MM.1S (cell line): ENCODE measurements around the gene USP20.

Experiments
- DNase-seq: peaks from one replicate; pipeline ENCODE4 v3.0.0-alpha.2; 2015
- H2AFZ ChIP-seq: fragments of 300-600 bp; sonication (generic); 2 replicates; pipeline ENCODE4 v1.6.0; 2016; ENCODE audit warnings: antibody characterized with exemption, low read length
- H3F3A ChIP-seq: fragments of 300-600 bp; sonication (generic); 2 replicates; pipeline ENCODE4 v1.6.1; 2016; ENCODE audit warnings: mild to moderate bottlenecking, antibody characterized with exemption, low read length, moderate library complexity, mixed read lengths; ENCODE audit not compliant: insufficient read depth
- H3K27ac ChIP-seq: fragments of 300-600 bp; sonication (generic); 2 replicates; pipeline ENCODE4 v1.5.1; 2016; ENCODE audit warnings: mild to moderate bottlenecking, low read length
- H3K27me3 ChIP-seq: fragments of 300-600 bp; sonication (generic); replicated peaks from 2 replicates; pipeline ENCODE4 v1.6.0; 2016; ENCODE audit warnings: low read length; ENCODE audit not compliant: insufficient read depth
- H3K36me3 ChIP-seq: fragments of 300-600 bp; sonication (generic); replicated peaks from 2 replicates; pipeline ENCODE4 v1.6.1; 2016; ENCODE audit warnings: mild to moderate bottlenecking, low read length, mixed read lengths; ENCODE audit not compliant: insufficient read depth
- H3K4me1 ChIP-seq: fragments of 300-600 bp; sonication (generic); 2 replicates; pipeline ENCODE4 v1.6.1; 2016; ENCODE audit warnings: low read length, mixed read lengths
- H3K4me2 ChIP-seq: fragments of 300-600 bp; sonication (generic); 2 replicates; pipeline ENCODE4 v1.6.0; 2016; ENCODE audit warnings: low read depth, low read length
- H3K4me3 ChIP-seq: fragments of 300-600 bp; sonication (generic); 2 replicates; pipeline ENCODE4 v1.5.1; 2016; ENCODE audit warnings: low read length, mixed read lengths
- H3K79me2 ChIP-seq: fragments of 300-600 bp; sonication (generic); 2 replicates; pipeline ENCODE4 v1.6.1; 2016; ENCODE audit warnings: mixed run types, low read length, mixed read lengths
- H3K9ac ChIP-seq: fragments of 300-600 bp; sonication (generic); 2 replicates; pipeline ENCODE4 v1.6.1; 2016; ENCODE audit warnings: low read length, mixed read lengths
- H3K9me2 ChIP-seq: fragments of 300-600 bp; sonication (generic); replicated peaks from 2 replicates; pipeline ENCODE4 v1.6.1; 2016; ENCODE audit warnings: mild to moderate bottlenecking, low read length, mixed read lengths; ENCODE audit not compliant: insufficient read depth
- H3K9me3 ChIP-seq: fragments of 300-600 bp; sonication (generic); replicated peaks from 2 replicates; pipeline ENCODE4 v1.6.1; 2016; ENCODE audit warnings: mild to moderate bottlenecking, low read length, mixed read lengths; ENCODE audit not compliant: insufficient read depth
- H4K20me1 ChIP-seq: fragments of 300-600 bp; sonication (generic); 2 replicates; pipeline ENCODE4 v1.6.1; 2016; ENCODE audit warnings: mild to moderate bottlenecking, low read length, moderate library complexity, mixed read lengths; ENCODE audit not compliant: insufficient read depth
- CTCF ChIP-seq: fragments of 300-600 bp; sonication (generic); IDR thresholded peaks from 2 replicates; pipeline ENCODE4 v1.5.1; 2016; ENCODE audit warnings: antibody characterized with exemption, low read length, mixed read lengths
- EZH2 ChIP-seq: fragments of 300-600 bp; sonication (generic); optimal IDR thresholded peaks from 2 replicates; pipeline ENCODE3; 2017; ENCODE audit warnings: low read depth, mild to moderate bottlenecking, antibody characterized with exemption, low read length, mixed read lengths
- EZH2phosphoT487 ChIP-seq: fragments of 300-600 bp; sonication (generic); IDR thresholded peaks from 2 replicates; pipeline ENCODE4 v1.6.1; 2018; ENCODE audit warnings: antibody characterized with exemption, low read length

The USP20 gene

GRCh38 chr9:129891569-129891968 is 56.3 kb downstream of the USP20 start:
- no peak overlapping the region for H3K4me2 ChIP-seq
- no peaks in the 10 kb centered on the region for H3K27me3 ChIP-seq
- H3K79me2 ChIP-seq: no peaks in the 10 kb centered on the region
- no peaks in the 10 kb centered on the region for H3K9me2 ChIP-seq
- H3K9ac ChIP-seq: no peak overlapping the region
- H2AFZ ChIP-seq: no peak overlapping the region
- peaks cover 44% of the 10 kb centered on the region for H3K4me1 ChIP-seq
- no peak overlapping the region for H3K27ac ChIP-seq
- TF ChIP-seq CTCF: no peak
- no peak for TF ChIP-seq EZH2phosphoT487
- TF ChIP-seq EZH2: no peak
- H3K4me3 ChIP-seq: no peak overlapping the region
- DNase-seq: no peak
- H3F3A ChIP-seq: peaks cover 58% of the 10 kb centered on the region
- H3K36me3 ChIP-seq: no peaks in the 10 kb centered on the region
- H4K20me1 ChIP-seq: no peaks in the 10 kb centered on the region
- H3K9me3 ChIP-seq: no peaks in the 10 kb centered on the region

GRCh38 chr9:129894120-129894823 is 59.0 kb downstream of the USP20 start:
- H3K27ac ChIP-seq: peak overlapping the region; percentile 90
- no peak for TF ChIP-seq CTCF
- TF ChIP-seq EZH2: no peak
- no peak for TF ChIP-seq EZH2phosphoT487

DNA sequence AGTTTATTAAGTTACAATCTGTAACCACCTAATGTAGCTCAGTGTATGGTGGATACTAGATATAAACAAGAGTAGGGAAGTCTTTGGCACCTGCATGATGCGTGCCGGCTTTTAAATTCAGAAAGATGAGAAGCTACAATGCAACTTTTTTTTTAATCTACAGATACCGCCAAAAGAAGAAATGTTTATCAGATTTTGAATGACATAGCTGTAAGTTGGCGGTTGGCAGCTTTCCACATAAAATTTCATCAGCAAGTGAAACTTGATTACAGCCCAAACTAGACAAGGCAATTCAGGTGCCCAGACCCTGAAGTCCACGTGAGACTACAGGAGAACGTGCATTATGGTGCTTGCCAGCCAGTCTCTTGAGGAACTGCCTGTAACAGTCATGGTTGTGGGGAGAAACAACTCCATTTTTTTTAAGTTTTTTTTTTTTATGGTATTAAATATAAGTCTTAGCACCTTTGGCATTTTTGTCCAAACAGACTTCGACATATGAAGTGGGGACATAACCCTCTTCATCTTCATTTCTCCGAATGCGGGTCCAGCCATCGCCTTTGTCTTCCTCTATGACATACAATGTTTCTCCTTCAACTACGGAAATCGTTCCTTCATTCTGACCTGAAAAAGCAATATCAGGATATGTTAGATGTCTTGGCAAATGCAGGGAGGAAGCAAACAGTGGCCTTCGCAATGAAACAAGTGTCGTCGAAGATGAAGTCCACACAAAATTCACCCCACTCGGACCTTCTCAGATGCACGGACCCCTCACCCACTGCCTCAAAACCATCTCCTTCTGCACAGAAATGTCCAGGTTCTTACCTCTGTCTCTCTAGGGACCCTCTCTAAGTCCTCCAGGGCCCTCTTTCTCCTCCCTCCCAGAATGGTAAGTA is 60.4 kb downstream of the USP20 start:
- Histone ChIP-seq H3K36me3 (no peaks in the 10 kb centered on the region), H3K4me3 (no peak overlapping the region), H3K9me2 (no peaks in the 10 kb centered on the region), H3K4me1 (peaks cover 24% of the 10 kb centered on the region), H3K9ac (no peak overlapping the region), H3K4me2 (peak overlapping the region; percentile 16; the same call in 1 of the 2 replicates), H3K27ac (peak overlapping the region; percentile 90), H2AFZ (no peak overlapping the region), H3K9me3 (no peaks in the 10 kb centered on the region), H3K27me3 (no peaks in the 10 kb centered on the region), H3F3A (peaks cover 34% of the 10 kb centered on the region), H3K79me2 (no peaks in the 10 kb centered on the region), H4K20me1 (no peaks in the 10 kb centered on the region)
- DNase-seq: no peak
- TF ChIP-seq EZH2phosphoT487 (no peak), EZH2 (no peak), CTCF (no peak)

More at GRCh38 chr9:129894120-129894823, 59.0 kb downstream of the USP20 start:
- H2AFZ ChIP-seq: no peak overlapping the region; the same call in 1 of the 2 replicates
- H3K9ac ChIP-seq: peak overlapping the region; percentile 50
- H3K36me3 ChIP-seq: no peaks in the 10 kb centered on the region
- DNase-seq: peak; percentile 86
- H4K20me1 ChIP-seq: no peaks in the 10 kb centered on the region
- peak overlapping the region; percentile 22; the same call in 1 of the 2 replicates for H3K4me3 ChIP-seq
- H3K27me3 ChIP-seq: no peaks in the 10 kb centered on the region
- H3K4me2 ChIP-seq: peak overlapping the region; percentile 48
- no peaks in the 10 kb centered on the region for H3K79me2 ChIP-seq
- H3K4me1 ChIP-seq: peaks cover 31% of the 10 kb centered on the region
- peaks cover 34% of the 10 kb centered on the region for H3F3A ChIP-seq
- no peaks in the 10 kb centered on the region for H3K9me3 ChIP-seq
- H3K9me2 ChIP-seq: no peaks in the 10 kb centered on the region
